Smooth muscle cell (in vitro differentiated cells): ENCODE data around the gene DCST2. TPM values are rescaled to one million over a fixed set of nuclear protein-coding genes. Genes with fewer than 3 reads are reported as not detected.

ENCODE experiments used
- DNase-seq: peaks from one replicate; lab custom pipeline; 2025; ENCODE audit not compliant: unreplicated experiment; lab: John Stamatoyannopoulos, UW
- H2AFZ ChIP-seq: fragments of 200-600 bp; sonication (generic); 2 replicates; pipeline ENCODE4 v1.6.0; 2016; ENCODE audit warnings: antibody characterized with exemption, low read depth, mild to moderate bottlenecking
- H3F3A ChIP-seq: fragments of 200-600 bp; sonication (generic); 2 replicates; pipeline ENCODE4 v1.6.0; 2017; ENCODE audit warnings: antibody characterized with exemption, low read depth
- H3K27ac ChIP-seq: fragments of 200-600 bp; sonication (generic); 2 replicates; pipeline ENCODE4 v1.5.1; 2016; ENCODE audit warnings: low read depth, mild to moderate bottlenecking
- H3K27me3 ChIP-seq: fragments of 200-600 bp; sonication (generic); 2 replicates; pipeline ENCODE4 v1.6.1; 2016; ENCODE audit warnings: low read depth, mild to moderate bottlenecking
- H3K36me3 ChIP-seq: fragments of 200-600 bp; sonication (generic); 2 replicates; pipeline ENCODE4 v1.5.1; 2016; ENCODE audit warnings: low read depth
- H3K4me1 ChIP-seq: fragments of 200-600 bp; sonication (generic); 2 replicates; pipeline ENCODE4 v1.5.1; 2016; ENCODE audit warnings: low read depth
- H3K4me2 ChIP-seq: fragments of 200-600 bp; sonication (generic); 2 replicates; pipeline ENCODE4 v1.6.0; 2016; ENCODE audit warnings: mild to moderate bottlenecking
- H3K4me3 ChIP-seq: fragments of 200-600 bp; sonication (generic); 2 replicates; pipeline ENCODE4 v1.5.1; 2016; ENCODE audit warnings: mild to moderate bottlenecking
- H3K79me2 ChIP-seq: fragments of 200-600 bp; sonication (generic); 2 replicates; pipeline ENCODE4 v1.6.0; 2016; ENCODE audit warnings: low read depth, mild to moderate bottlenecking
- H3K9ac ChIP-seq: fragments of 200-600 bp; sonication (generic); 2 replicates; pipeline ENCODE4 v1.6.0; 2016; ENCODE audit warnings: low read depth
- H3K9me3 ChIP-seq: fragments of 200-600 bp; sonication (generic); replicated peaks from 2 replicates; pipeline ENCODE4 v1.5.1; 2016; ENCODE audit warnings: low read depth
- H4K20me1 ChIP-seq: fragments of 200-600 bp; sonication (generic); 2 replicates; pipeline ENCODE4 v1.6.0; 2016; ENCODE audit warnings: low read depth
- WGBS: methylation state at CpG from one replicate; pipeline ENCODE4 v1.1.7; 2016; ENCODE audit warnings: low lambda C conversion rate; 5-methylcytosine and 5-hydroxymethylcytosine counted together
- polyA plus RNA-seq: library from polyadenylated mRNA; unstranded; fragments of >200 nt; fragmentation: Nextera tagmentation; extraction: Ambion mirVana; gene quantifications from 2 replicates; pipeline ENCODE4 v1.2.1, GENCODE V29; 2016
- total RNA-seq: library from RNA; depleted of rRNA; stranded (reverse); fragments of >200 nt; gene quantifications from 2 replicates; pipeline ENCODE4 v1.2.3, GENCODE V29; 2014
- TF ChIP-seq, protein P1 (sequence below): fragments of 200-600 bp; sonication (generic); IDR thresholded peaks from 2 replicates; pipeline ENCODE4 v1.5.1; 2017; ENCODE audit warnings: borderline replicate concordance, mild to moderate bottlenecking, antibody characterized with exemption; ENCODE audit not compliant: insufficient read depth, poor library complexity, severe bottlenecking

DCST2 gene
- total and polyA plus RNA-seq, 2 experiments from 2014 or later: 1.3 TPM; not detected in 1

DNA sequence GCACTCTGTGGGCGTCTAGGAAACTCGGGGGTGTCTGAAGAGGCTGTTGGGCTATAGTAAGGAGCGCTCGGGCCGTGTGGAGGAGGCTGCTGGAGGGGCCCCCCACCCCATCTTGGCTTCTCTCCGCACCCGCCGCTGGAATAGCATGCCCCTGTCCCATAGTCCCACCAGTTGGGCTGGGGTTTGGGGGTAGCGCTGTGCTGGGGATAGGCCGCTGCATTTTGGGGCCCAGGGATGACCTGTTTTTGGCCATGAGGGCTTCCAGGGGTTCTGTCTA is 45.6 kb upstream of the DCST2 start:
- peak overlapping the region; percentile 97 for H3K4me2 ChIP-seq
- H3K27me3 ChIP-seq: peaks cover 53% of the 10 kb centered on the region
- no peaks in the 10 kb centered on the region for H3K9me3 ChIP-seq
- peaks cover 7% of the 10 kb centered on the region for H3F3A ChIP-seq
- H3K27ac ChIP-seq: no peak overlapping the region
- WGBS: 11% methylated on average over 9 of the region's 10 CpGs
- TF ChIP-seq, protein P1, sequence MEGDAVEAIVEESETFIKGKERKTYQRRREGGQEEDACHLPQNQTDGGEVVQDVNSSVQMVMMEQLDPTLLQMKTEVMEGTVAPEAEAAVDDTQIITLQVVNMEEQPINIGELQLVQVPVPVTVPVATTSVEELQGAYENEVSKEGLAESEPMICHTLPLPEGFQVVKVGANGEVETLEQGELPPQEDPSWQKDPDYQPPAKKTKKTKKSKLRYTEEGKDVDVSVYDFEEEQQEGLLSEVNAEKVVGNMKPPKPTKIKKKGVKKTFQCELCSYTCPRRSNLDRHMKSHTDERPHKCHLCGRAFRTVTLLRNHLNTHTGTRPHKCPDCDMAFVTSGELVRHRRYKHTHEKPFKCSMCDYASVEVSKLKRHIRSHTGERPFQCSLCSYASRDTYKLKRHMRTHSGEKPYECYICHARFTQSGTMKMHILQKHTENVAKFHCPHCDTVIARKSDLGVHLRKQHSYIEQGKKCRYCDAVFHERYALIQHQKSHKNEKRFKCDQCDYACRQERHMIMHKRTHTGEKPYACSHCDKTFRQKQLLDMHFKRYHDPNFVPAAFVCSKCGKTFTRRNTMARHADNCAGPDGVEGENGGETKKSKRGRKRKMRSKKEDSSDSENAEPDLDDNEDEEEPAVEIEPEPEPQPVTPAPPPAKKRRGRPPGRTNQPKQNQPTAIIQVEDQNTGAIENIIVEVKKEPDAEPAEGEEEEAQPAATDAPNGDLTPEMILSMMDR: no peak
- peaks cover 14% of the 10 kb centered on the region for H4K20me1 ChIP-seq
- no peak overlapping the region for H3K9ac ChIP-seq
- H3K4me1 ChIP-seq: peaks cover 32% of the 10 kb centered on the region
- DNase-seq: no peak
- no peaks in the 10 kb centered on the region for H3K36me3 ChIP-seq
- H3K4me3 ChIP-seq: peak overlapping the region; percentile 60
- H3K79me2 ChIP-seq: no peaks in the 10 kb centered on the region
- no peak overlapping the region for H2AFZ ChIP-seq

GRCh38 chr1:155078469-155079209 is 45.1 kb upstream of the DCST2 start, which contains the start of gene EFNA3:
Gene EFNA3, plus strand, starts transcription at chr1:155078837. Its CDS starts 105 bp downstream, at chr1:155078942.
- H3F3A ChIP-seq: peaks cover 7% of the 10 kb centered on the region
- peaks cover 48% of the 10 kb centered on the region for H3K27me3 ChIP-seq
- peaks cover 32% of the 10 kb centered on the region for H3K4me1 ChIP-seq
- H3K9ac ChIP-seq: no peak within 1 kb of the TSS
- H3K9me3 ChIP-seq: no peaks in the 10 kb centered on the region
- no peaks in the 10 kb centered on the region for H3K36me3 ChIP-seq
- H3K4me2 ChIP-seq: peak within 1 kb of the TSS; percentile 97
- H3K79me2 ChIP-seq: no peaks in the 10 kb centered on the region
- WGBS: 3% methylated on average over 36 of the region's 59 CpGs
- TF ChIP-seq, protein P1: no peak
- peak; percentile 49 for DNase-seq
- H3K27ac ChIP-seq: no peak within 1 kb of the TSS
- peaks cover 14% of the 10 kb centered on the region for H4K20me1 ChIP-seq
- peak within 1 kb of the TSS; percentile 60 for H3K4me3 ChIP-seq
- H2AFZ ChIP-seq: no peak within 1 kb of the TSS

DNA sequence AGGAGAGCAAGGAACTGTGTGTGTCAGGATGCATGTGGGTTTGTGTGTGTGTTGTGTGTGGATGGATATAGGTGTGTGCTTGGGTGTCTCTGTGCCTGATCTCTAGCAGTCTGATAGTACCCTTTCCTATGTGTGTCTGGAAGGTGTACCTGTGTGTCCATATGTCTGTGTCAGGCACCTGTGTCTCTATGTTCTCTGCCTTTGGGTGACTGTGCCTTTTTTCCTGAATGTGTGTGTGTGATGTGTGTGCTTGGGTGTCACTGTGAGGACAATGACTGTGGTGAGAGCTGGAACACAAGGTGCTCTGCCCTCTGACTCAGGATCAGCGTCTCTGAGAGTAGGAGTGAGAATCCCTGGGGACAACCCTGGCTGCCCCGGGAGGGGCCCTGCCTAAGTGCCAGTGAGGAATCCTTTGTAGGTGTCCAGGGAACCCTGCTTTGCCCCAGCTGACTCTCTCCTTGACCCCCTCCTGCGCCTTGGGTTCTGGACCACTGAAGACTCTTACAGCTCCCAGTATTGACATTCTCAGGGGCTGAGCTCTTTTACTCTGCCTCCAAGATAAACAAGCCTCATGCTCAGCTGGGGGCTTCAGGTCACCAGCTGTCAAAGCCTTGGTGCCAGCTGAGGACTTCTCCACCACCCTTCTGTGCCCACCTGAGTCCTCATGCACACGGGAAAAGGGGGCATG is 44.3 kb upstream of the DCST2 start:
- DNase-seq: no peak
- H3F3A ChIP-seq: peaks cover 7% of the 10 kb centered on the region
- no peak overlapping the region for H3K27ac ChIP-seq

More for the DNA sequence above, 44.3 kb upstream of the DCST2 start:
- Histone ChIP-seq H3K79me2 (no peaks in the 10 kb centered on the region), H3K9ac (no peak overlapping the region), H3K4me1 (peaks cover 32% of the 10 kb centered on the region), H3K27me3 (peaks cover 43% of the 10 kb centered on the region), H3K4me3 (no peak overlapping the region), H4K20me1 (peaks cover 14% of the 10 kb centered on the region), H3K4me2 (no peak overlapping the region), H3K36me3 (no peaks in the 10 kb centered on the region), H2AFZ (no peak overlapping the region), H3K9me3 (no peaks in the 10 kb centered on the region)
- TF ChIP-seq, protein P1: no peak
- 70% methylated on average over 4 of the region's 4 CpGs for WGBS
